HEK293 (cell line): ENCODE measurements around the gene TCF20.

ENCODE experiments used
- ZEB2 ChIP-seq: fragments of 450-650 bp; formaldehyde crosslinking; IDR thresholded peaks from 2 replicates; pipeline ENCODE4 v1.5.1; 2016; ENCODE audit warnings: missing biosample characterization, missing genetic modification characterization
- ZNF280D ChIP-seq: fragments of 450-650 bp; formaldehyde crosslinking; IDR thresholded peaks from 2 replicates; pipeline ENCODE4 v1.5.1; 2016; ENCODE audit warnings: missing biosample characterization, missing genetic modification characterization
- ZNF580 ChIP-seq: fragments of 450-650 bp; formaldehyde crosslinking; IDR thresholded peaks from 2 replicates; pipeline ENCODE4 v1.5.1; 2016; ENCODE audit warnings: missing biosample characterization, missing genetic modification characterization

GRCh38 chr22:42301742-42302102 lies 31.3 kb upstream of the TCF20 start:
- TF ChIP-seq ZNF580 (tag by site-specific recombination) (no peak), ZEB2 (tag by site-specific recombination) (no peak), ZNF280D (tag by site-specific recombination) (no peak)
